Neuronal stem cell (in vitro differentiated cells): ENCODE measurements around the gene CREB1.

ENCODE experiments used
- DNase-seq: peaks from one replicate; pipeline ENCODE4 v3.0.0-alpha.2; 2013; ENCODE audit warnings: low spot score
- H2AFZ ChIP-seq: one replicate; pipeline ENCODE4 v1.6.1; 2013; ENCODE audit warnings: mild to moderate bottlenecking, low read length, inconsistent platforms
- H2AK5ac ChIP-seq: 2 replicates; pipeline ENCODE4 v1.6.1; 2013; ENCODE audit warnings: low read depth, mild to moderate bottlenecking, inconsistent platforms, low read length, moderate library complexity, mixed read lengths
- H2BK120ac ChIP-seq: 2 replicates; pipeline ENCODE4 v1.6.1; 2013; ENCODE audit warnings: low read depth, mild to moderate bottlenecking, inconsistent platforms, low read length, moderate library complexity, mixed read lengths
- H2BK12ac ChIP-seq: one replicate; pipeline ENCODE4 v1.6.1; 2013; ENCODE audit warnings: low read length, inconsistent platforms
- H2BK15ac ChIP-seq: 2 replicates; pipeline ENCODE4 v1.6.1; 2013; ENCODE audit warnings: mild to moderate bottlenecking, low read length, inconsistent platforms, mixed read lengths
- H2BK5ac ChIP-seq: one replicate; pipeline ENCODE4 v1.6.1; 2013; ENCODE audit warnings: inconsistent platforms, mild to moderate bottlenecking, low read length, moderate library complexity
- H3K14ac ChIP-seq: one replicate; pipeline ENCODE4 v1.6.1; 2013; ENCODE audit warnings: low read length, inconsistent platforms
- H3K18ac ChIP-seq: 2 replicates; pipeline ENCODE4 v1.6.1; 2013; ENCODE audit warnings: low read length, inconsistent platforms
- H3K23ac ChIP-seq: 2 replicates; pipeline ENCODE4 v1.6.1; 2013; ENCODE audit warnings: low read depth, mild to moderate bottlenecking, mixed read lengths, low read length, inconsistent platforms; ENCODE audit not compliant: poor library complexity
- H3K27ac ChIP-seq: replicated peaks from 3 replicates; pipeline ENCODE4 v1.5.1; 2013; ENCODE audit warnings: low read length, inconsistent platforms
- H3K27me3 ChIP-seq, 3 experiments: 2 replicates each; pipeline ENCODE4 v1.6.1; 2013; ENCODE audit warnings: low read length in 3 of 3, mild to moderate bottlenecking in 2 of 3, inconsistent platforms in 1 of 3, low read depth in 1 of 3, mixed read lengths in 1 of 3, moderate library complexity in 1 of 3; ENCODE audit not compliant: control insufficient read depth in 3 of 3, insufficient read depth in 3 of 3
- H3K36me3 ChIP-seq, 2 donors: replicated peaks in 1 of 2; 2 replicates each; pipeline ENCODE4 v1.6.1; 2013; ENCODE audit warnings: low read length in 2 of 2; ENCODE audit not compliant: control insufficient read depth in 2 of 2, insufficient read depth in 2 of 2
- H3K4ac ChIP-seq: 2 replicates; pipeline ENCODE4 v1.6.1; 2013; ENCODE audit warnings: inconsistent platforms, mild to moderate bottlenecking, low read length, moderate library complexity
- H3K4me1 ChIP-seq, 2 donors: 1 replicate in 1 of 2; 2 replicates in 1 of 2; pipeline ENCODE4 v1.6.1; 2013; ENCODE audit warnings: low read length in 2 of 2, low read depth in 1 of 2; ENCODE audit not compliant: control insufficient read depth in 2 of 2, insufficient read depth in 1 of 2
- H3K4me2 ChIP-seq: one replicate; pipeline ENCODE4 v1.6.1; 2013; ENCODE audit warnings: mild to moderate bottlenecking, low read length, inconsistent platforms; ENCODE audit not compliant: insufficient read depth, poor library complexity, severe bottlenecking
- H3K4me3 ChIP-seq, 2 donors: 2 replicates each; pipeline ENCODE4 v1.5.1; 2013; ENCODE audit warnings: low read length in 2 of 2, mild to moderate bottlenecking in 2 of 2, inconsistent platforms in 1 of 2, moderate library complexity in 1 of 2
- H3K79me1 ChIP-seq: one replicate; pipeline ENCODE4 v1.6.1; 2013; ENCODE audit warnings: low read depth, mild to moderate bottlenecking, inconsistent platforms, low read length, moderate library complexity
- H3K9ac ChIP-seq: one replicate; pipeline ENCODE4 v1.6.1; 2013; ENCODE audit warnings: mild to moderate bottlenecking, low read depth, low read length, inconsistent platforms; ENCODE audit not compliant: poor library complexity
- H3K9me3 ChIP-seq, 2 donors: replicated peaks in 1 of 2; 2 replicates each; pipeline versions ENCODE3 to v1.6.1; 2013; ENCODE audit warnings: low read length in 2 of 2, mild to moderate bottlenecking in 2 of 2, inconsistent platforms in 1 of 2, low read depth in 1 of 2, mixed read lengths in 1 of 2, moderate library complexity in 1 of 2; ENCODE audit not compliant: control insufficient read depth in 2 of 2, insufficient read depth in 1 of 2
- H4K8ac ChIP-seq: one replicate; pipeline ENCODE4 v1.6.1; 2013; ENCODE audit warnings: low read depth, mild to moderate bottlenecking, inconsistent platforms, low read length, moderate library complexity
- H4K91ac ChIP-seq: one replicate; pipeline ENCODE4 v1.6.1; 2013; ENCODE audit warnings: low read length, low read depth, mild to moderate bottlenecking, inconsistent platforms; ENCODE audit not compliant: poor library complexity
- WGBS, 2 donors: extraction: QIAGEN DNeasy Blood & Tissue Kit; methylation state at CpG; one replicate each; pipeline ENCODE4 v1.1.7; 2013; ENCODE audit warnings: missing lambda C conversion rate in 2 of 2, mixed read lengths in 1 of 2; ENCODE audit not compliant: insufficient read length in 2 of 2, insufficient replicate concordance in 1 of 2; ENCODE audit errors: extremely low coverage in 2 of 2; 5-methylcytosine and 5-hydroxymethylcytosine counted together

The CREB1 gene

GRCh38 chr2:207621501-207622039, 91.8 kb downstream of the CREB1 start:
- Histone ChIP-seq H2BK12ac (no peak overlapping the region), H3K9ac (no peak overlapping the region), H3K4me3 (peak overlapping the region in 1 of 2 donors; percentile 44), H3K23ac (peak overlapping the region; percentile 48), H4K91ac (peak overlapping the region; percentile 24), H3K79me1 (peaks cover 2% of the 10 kb centered on the region), H3K9me3 (no peaks in the 10 kb centered on the region), H3K4me2 (no peak overlapping the region), H3K4ac (no peak overlapping the region), H2BK120ac (no peak overlapping the region), H2BK15ac (no peak overlapping the region), H3K27ac (no peak overlapping the region), H3K27me3 (peaks cover 0 to 2% (median 0%) of the 10 kb centered on the region in 3 experiments), H3K14ac (no peak overlapping the region), H3K4me1 (peaks cover 0 to 2% of the 10 kb centered on the region in 2 donors), H3K36me3 (peaks cover 26 to 67% of the 10 kb centered on the region in 2 donors), H3K18ac (peak overlapping the region; percentile 69), H2BK5ac (no peak overlapping the region), H2AFZ (no peak overlapping the region), H2AK5ac (no peak overlapping the region), H4K8ac (no peak overlapping the region)
- no peak for DNase-seq
- WGBS, 2 donors: no CpG with 5 or more reads among the region's 10 CpGs

GRCh38 chr2:207624185-207625013, 94.6 kb downstream of the CREB1 start:
- no peak overlapping the region for H4K91ac ChIP-seq
- WGBS, 2 donors: no CpG with 5 or more reads among the region's 47 CpGs
- H3K14ac ChIP-seq: peak overlapping the region; percentile 89
- H2AFZ ChIP-seq: peak overlapping the region; percentile 100
- peak overlapping the region; percentile 67 for H2BK15ac ChIP-seq
- H3K4ac ChIP-seq: peak overlapping the region; percentile 93
- DNase-seq: peak; percentile 45
- H3K36me3 ChIP-seq: peaks cover 12 to 39% of the 10 kb centered on the region in 2 donors
- peaks cover 0 to 2% (median 0%) of the 10 kb centered on the region in 3 experiments for H3K27me3 ChIP-seq
- peak overlapping the region; percentile 94 for H3K4me2 ChIP-seq
- H2BK120ac ChIP-seq: no peak overlapping the region
- no peaks in the 10 kb centered on the region for H3K4me1 ChIP-seq
- no peak overlapping the region for H4K8ac ChIP-seq
- H3K79me1 ChIP-seq: peaks cover 2% of the 10 kb centered on the region
- H3K9ac ChIP-seq: peak overlapping the region; percentile 86
- peak overlapping the region; percentile 86 to 87 for H3K4me3 ChIP-seq
- H3K18ac ChIP-seq: peak overlapping the region; percentile 99
- H3K23ac ChIP-seq: peak overlapping the region; percentile 31
- H3K27ac ChIP-seq: peak overlapping the region; percentile 93
- peak overlapping the region; percentile 98 for H2BK5ac ChIP-seq
- peak overlapping the region; percentile 63 for H2AK5ac ChIP-seq
- H2BK12ac ChIP-seq: no peak overlapping the region
- H3K9me3 ChIP-seq: no peaks in the 10 kb centered on the region

DNA sequence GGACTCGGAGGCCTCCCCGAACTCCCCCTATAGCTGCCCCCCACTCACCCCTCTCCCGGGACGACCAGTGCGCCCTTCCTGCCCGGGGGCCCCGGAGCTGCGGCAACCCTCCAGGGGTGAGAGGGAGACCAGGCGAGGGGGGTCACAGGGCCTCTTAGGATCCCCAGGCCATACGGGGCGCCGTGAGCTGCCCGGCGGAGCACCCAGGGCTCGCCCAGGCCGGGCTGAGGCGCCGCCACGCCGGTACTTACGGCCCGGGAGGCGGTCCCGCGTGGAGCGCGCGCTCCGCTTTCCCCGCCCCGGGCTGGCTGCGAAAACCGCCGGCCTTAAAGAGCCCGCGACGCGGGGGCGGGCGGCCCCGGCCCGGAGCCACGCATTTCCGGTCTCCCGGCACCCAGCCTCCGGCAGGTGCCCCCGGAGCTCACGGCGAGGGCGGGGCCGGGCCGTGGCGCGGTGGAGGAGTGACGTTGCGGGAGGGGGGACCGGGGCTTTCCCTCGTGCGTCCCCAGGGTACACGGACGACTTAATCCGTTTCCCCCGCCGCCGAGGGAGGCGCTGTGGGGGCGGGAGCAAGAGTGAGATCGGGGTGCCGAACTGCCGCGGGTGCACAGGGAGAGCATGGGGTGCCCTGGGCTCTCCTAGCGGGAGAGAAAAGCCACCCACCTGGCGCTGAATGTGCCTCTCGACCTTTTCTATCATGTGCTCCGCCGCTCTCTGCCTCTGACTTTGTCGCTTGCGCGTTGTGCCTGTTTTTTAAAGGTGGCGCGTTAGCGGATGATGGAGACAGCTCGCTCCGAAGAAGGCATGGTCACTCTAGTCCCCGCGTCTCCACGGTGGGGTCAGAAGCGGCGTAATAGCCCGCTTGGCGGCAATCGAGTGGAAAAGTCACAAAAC, 95.5 kb downstream of the CREB1 start, which contains the start of gene METTL21A:
METTL21A (minus strand) TSS at position 381 of the 894 bp plus-strand sequence. CDS start 1,019 bp downstream, outside the sequence.
- Histone ChIP-seq H4K91ac (peak within 1 kb of the TSS; percentile 12), H2BK12ac (peak within 1 kb of the TSS; percentile 58), H3K27me3 (peaks cover 0 to 2% (median 0%) of the 10 kb centered on the region in 3 experiments), H3K79me1 (peaks cover 2% of the 10 kb centered on the region), H3K27ac (peak within 1 kb of the TSS; percentile 93), H3K4ac (peak within 1 kb of the TSS; percentile 93), H4K8ac (no peak within 1 kb of the TSS), H3K14ac (peak within 1 kb of the TSS; percentile 89), H3K9me3 (no peaks in the 10 kb centered on the region), H2AK5ac (peak within 1 kb of the TSS; percentile 63), H3K4me2 (peak within 1 kb of the TSS; percentile 94), H3K4me1 (no peaks in the 10 kb centered on the region), H2BK5ac (peak within 1 kb of the TSS; percentile 98), H2AFZ (peak within 1 kb of the TSS; percentile 100), H3K18ac (peak within 1 kb of the TSS; percentile 99), H3K36me3 (peaks cover 9 to 32% of the 10 kb centered on the region in 2 donors), H3K23ac (peak within 1 kb of the TSS; percentile 91), H3K4me3 (peak within 1 kb of the TSS; percentile 86 to 87), H2BK120ac (peak within 1 kb of the TSS; percentile 61), H3K9ac (peak within 1 kb of the TSS; percentile 86), H2BK15ac (peak within 1 kb of the TSS; percentile 91)
- no CpG with 5 or more reads among the region's 92 CpGs for whole genome bisulfite sequencing, 2 donors
- DNase-seq: peak; percentile 72
